Stimulated activated CD4-positive, alpha-beta T cell treated with anti-CD3 and anti-CD28 coated beads, Interleukin-12 subunit alpha, Interleukin-12 subunit beta, amount 100 ng/mL, for 4 hours (primary cell): ENCODE data around the gene PDSS2.

Experiments
- DNase-seq: peaks from one replicate; pipeline ENCODE4 v3.0.0-alpha.2; 2020

PDSS2 gene

DNA sequence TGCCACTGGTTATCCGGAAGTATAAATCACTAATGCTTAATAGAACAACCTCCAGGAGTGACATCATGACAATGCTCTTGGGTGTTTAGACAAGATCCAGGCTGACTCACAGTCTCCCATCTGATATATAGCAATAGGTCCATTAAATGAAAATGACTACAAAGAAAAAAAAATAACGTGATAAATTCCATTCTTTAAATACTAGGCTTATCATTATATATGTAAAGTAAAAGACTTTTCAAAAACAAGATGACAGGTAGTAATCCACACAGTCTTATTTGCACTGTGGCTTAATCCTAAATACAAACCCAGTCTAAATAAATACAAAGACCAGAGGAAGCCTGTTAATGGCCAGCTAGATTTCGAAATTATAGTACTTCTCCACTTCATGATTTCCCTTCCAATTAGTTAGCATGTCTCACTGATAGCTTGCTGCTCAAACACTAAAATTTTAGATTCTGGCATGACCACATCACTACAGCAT, 195.0 kb downstream of the PDSS2 start:
- DNase-seq, result no peak

DNA sequence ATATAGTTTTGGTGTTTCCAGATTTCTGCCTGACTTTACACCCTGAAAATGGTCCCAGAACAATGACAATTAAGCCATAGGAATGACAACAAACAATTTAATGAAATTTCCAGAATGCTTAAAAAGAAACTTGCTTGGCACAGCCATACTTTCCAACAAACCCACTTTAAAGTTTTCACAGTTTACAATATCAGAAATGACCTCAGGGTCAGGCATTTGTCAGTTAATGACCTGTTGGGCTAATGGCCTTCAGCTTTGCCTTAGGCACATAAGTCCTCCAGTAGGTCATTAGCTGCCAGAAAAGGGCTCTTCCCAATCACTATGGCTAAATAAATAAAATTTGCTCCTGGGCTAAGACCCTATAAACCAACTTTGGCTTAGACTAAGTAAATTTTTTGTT, 199.4 kb downstream of the PDSS2 start:
- DNase-seq, result no peak

GRCh38 chr6:107248147-107248546, 211.2 kb downstream of the PDSS2 start:
- no peak for DNase-seq

GRCh38 chr6:107246972-107247615, 212.3 kb downstream of the PDSS2 start:
- DNase-seq, result no peak

DNA sequence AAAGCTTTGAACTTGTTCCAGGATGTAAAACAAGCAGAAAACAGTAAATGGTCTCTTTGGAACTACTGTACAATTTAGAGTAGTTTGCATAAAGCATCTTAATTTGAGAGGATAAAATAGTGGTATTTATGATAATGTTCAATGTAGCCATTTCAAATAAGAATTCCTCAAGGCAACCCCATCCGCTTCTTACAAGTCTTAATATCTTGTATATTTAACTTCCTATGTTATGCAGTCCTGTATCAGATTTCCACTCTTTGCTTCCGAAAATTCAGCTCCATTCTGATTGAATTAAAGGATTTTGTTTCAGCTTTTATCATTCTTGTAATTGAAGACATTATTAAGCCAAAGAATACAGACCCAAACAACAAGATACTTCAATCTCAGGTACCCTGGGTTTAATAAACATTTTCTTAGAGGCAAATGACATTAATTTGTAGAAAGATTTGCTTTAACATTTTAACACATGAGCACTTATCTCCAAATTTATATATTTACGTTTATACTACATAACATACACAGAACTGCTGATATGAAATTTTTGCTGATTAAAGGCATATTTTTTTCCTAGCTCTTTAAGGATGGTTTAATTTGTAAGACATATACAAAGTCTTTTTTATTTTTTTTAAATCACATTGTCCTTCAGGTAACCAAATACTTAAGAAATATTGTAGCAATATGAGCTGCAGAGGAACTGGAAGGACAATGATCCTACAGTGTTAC, 213.0 kb downstream of the PDSS2 start:
- no peak for DNase-seq

- DNase-seq, result no peak
Measured at GRCh38 chr6:107244742-107245480, 214.5 kb downstream of the PDSS2 start.

DNA sequence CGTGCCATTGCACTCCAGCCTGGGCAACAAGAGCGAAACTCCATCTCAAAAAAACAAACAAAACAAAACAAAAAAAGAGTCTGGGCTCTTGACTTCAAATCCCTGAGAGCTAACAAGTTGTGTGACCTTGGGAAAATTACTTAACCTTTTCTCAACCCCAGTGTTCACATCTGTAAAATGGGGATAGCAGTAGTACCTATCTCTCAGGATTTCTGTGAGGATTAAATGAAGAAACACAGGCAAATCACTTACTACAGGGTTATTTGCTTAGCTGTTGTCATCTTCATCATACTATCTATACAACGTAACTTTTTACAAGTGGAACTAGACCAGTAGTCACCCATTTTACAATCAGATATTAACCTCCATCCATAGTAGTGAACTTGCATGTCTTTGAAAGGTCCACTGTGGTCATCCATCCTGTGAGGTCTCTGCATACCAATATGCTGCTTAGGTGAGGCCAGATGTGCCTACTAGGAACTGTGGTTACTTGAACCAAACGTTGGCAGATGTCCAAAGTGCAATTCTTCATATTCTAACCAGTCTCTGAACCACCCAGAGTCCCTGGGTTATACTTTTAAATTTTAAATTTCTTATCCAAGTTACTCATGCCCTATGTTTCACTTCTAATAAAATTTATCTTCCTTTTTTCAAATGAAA, 215.2 kb downstream of the PDSS2 start:
- no peak for DNase-seq

DNA sequence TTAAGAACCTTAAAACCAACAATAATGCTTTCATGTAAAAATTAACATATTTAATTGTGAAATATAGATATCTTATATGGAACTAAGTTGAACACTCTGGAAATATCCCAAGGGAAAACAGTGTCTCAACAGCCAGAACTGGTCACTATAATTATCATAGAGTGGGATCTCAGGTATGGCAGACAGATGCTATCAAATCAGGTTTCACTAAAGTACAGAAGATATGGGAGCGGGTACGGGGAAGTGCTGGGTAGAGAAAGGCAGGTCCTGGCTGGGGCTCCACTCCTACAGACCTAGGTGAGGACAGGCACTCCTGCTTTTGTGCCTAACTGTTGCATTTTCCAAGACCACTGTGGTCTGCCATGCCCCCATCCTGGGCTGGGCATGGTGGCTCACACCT, 215.9 kb downstream of the PDSS2 start:
- no peak for DNase-seq

GRCh38 chr6:107237992-107238660, 221.2 kb downstream of the PDSS2 start:
- no peak for DNase-seq

GRCh38 chr6:107235511-107235910, 223.9 kb downstream of the PDSS2 start:
- no peak for DNase-seq

GRCh38 chr6:107235007-107235406, 224.4 kb downstream of the PDSS2 start:
- no peak for DNase-seq

- DNase-seq, result no peak
Measured at GRCh38 chr6:107231243-107231642, 228.1 kb downstream of the PDSS2 start.

DNA sequence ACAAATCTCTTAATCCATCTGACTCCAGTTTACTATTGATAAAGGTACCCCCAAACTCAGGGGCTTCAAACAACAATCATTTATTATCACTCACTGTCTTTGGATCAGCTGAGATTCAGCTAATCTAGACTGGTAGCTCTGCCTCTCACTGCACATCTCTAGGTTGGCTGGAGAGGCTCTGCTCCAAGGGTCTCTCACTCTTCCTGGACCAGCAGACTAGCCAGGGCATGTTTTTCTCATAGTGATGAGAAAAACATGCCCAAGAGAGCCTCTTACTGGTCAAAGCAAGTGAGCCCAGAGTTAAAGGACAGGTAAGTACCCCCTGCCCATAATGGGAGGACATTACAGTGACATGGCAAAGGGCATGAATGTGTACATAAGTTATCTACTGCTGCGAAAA, 228.9 kb downstream of the PDSS2 start:
- no peak for DNase-seq

GRCh38 chr6:107230024-107230423, 229.3 kb downstream of the PDSS2 start:
- no peak for DNase-seq

GRCh38 chr6:107228754-107229153, 230.6 kb downstream of the PDSS2 start:
- no peak for DNase-seq

- DNase-seq, result no peak
Measured at GRCh38 chr6:107221519-107221918, 237.8 kb downstream of the PDSS2 start.

DNA sequence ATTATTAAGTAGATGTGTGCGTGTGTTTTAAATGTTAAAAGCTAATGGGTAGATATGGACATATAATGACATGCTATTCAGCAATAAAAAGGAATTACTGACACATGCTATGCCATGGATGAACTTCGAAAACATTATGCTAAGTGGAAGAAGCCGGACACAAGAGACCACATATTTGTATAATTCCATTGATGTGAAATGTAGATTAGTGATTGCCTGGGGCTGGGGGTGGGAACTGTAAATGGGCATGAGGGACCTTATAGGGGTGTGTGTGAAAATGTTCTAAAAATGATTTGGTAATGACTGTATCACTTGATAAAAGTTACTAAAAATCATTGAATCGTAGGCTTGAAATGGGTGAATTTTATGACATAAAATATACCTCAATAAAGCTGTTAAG, 239.5 kb downstream of the PDSS2 start:
- DNase-seq, result no peak

DNA sequence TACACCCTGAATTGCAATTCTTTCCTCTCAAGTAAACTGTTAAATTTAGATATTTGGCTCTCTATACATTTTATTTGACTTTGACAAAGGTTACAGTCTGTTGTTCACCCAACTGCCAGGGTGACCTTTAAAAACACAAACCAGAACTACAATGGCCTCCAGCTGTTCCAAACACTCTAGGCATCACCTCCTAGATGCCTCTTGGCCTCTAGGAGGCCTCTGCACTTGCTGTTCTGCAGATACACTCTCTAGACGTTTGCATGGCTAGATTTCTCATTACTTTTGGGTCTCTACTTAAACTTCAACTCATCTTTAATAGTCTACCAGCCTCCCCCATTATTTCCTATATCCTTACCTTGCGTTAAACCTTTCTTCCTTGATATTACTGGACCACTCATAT, 241.2 kb downstream of the PDSS2 start:
- DNase-seq, result no peak

- DNase-seq, result no peak
Measured at GRCh38 chr6:107217248-107217647, 242.1 kb downstream of the PDSS2 start.

DNA sequence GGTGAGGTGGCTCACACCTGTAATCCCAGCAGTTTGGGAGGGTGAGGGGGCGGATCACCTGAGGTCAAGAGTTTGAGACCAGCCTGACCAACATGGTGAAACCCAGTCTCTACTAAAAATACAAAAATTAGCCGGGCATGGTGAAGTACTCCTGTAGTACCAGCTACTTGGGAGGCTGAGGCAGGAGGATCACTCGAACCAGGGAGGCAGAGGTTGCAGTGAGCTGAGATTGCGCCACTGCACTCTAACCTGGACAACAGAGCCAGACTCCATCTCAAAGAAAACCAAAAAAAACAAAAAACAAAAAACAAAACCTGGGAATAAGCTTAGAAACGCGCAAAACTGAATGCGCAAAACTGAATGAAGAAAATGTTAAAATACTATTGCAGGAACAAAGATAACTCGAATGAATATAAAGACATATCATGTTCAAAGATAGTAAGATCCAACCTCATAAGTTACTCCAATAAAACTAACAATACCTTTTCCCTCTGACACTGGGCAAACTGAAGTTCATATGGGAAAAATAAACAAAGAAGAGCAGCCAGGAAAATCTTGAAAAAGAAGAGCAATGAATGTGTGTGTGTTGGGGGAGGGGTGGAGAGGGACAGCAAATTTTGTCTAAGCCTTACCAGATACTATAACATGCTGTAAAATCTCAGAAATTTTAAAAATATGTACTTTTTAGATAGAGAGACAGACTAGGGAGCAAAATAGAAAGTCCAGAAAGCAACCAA, 243.0 kb downstream of the PDSS2 start:
- no peak for DNase-seq

DNA sequence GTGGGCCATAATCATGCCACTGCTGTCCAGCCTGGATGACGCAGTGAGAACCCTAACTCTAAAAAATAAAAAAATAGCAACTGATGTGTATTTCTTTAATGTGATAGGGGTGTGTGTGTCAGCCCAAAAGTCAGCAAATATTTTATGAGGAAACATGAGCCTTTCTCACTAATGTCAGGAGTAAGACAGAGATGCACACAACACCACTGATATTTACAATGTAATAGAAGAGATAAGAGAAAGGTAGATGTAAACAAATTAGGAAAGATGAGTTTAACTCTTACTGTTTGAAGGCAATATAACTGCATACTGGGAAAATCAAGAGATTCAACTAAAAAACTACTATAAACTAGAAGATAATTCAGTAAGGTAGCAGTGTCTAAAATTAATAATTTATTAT, 244.0 kb downstream of the PDSS2 start:
- no peak for DNase-seq

DNA sequence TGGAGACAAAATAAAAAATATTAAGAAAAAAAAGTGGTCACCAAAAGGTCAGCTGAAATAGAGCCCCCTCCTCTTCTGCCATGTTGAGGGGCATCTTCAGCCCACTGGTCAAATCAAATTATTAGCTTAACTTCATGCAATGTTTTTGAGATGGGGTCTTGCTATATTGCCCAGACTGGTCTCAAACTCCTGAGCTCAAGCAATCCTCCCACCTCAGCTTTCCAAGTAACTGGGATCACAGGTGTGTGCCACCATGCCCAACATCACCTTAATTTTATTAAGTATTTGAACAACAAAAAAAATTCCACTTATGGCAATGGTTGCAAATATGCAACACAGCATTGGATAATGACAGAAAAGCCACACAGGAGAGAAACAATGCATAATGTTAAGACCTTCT, 244.7 kb downstream of the PDSS2 start:
- no peak for DNase-seq
